CD4-positive, CD25-positive, alpha-beta regulatory T cell (primary cell): ENCODE results near the gene MON1B. TPM values are rescaled to one million over a fixed set of nuclear protein-coding genes. Genes with fewer than 3 reads are reported as not detected.
A peak's percentile ranks its signal among the peaks of the same experiment; 100 is the strongest.
"Not testable (repeated sequence)": the region's sequence is repeated elsewhere in the genome, so short reads cannot be mapped to it uniquely, and the experiment has no call there.

Source experiments
- ATAC-seq, 2 donors: fragments of 150-1000 bp; cut with Tn5 transposase; one replicate each; pipeline ENCODE4 v1.10.0; 2021; ENCODE audit warnings: low read depth in 2 of 2, moderate number of reproducible peaks in 2 of 2, moderate library complexity in 1 of 2
- DNase-seq, 3 donors: peaks; one replicate each; pipeline versions ENCODE4 v3.0.0 to v3.0.0-alpha.2; 2012 to 2022; ENCODE audit warnings: mixed read lengths in 1 of 3
- H3K27ac ChIP-seq: one replicate; pipeline ENCODE4 v1.7.0; 2013; ENCODE audit warnings: mild to moderate bottlenecking, low read length; ENCODE audit not compliant: insufficient read depth, poor library complexity, severe bottlenecking
- H3K27me3 ChIP-seq: one replicate; pipeline ENCODE4 v1.7.0; 2013; ENCODE audit warnings: low read length; ENCODE audit not compliant: control insufficient read depth, insufficient read depth
- H3K36me3 ChIP-seq: one replicate; pipeline ENCODE4 v1.7.0; 2013; ENCODE audit warnings: mild to moderate bottlenecking, low read length, moderate library complexity; ENCODE audit not compliant: control insufficient read depth, insufficient read depth
- H3K4me1 ChIP-seq: 2 replicates; pipeline ENCODE4 v1.7.0; 2013; ENCODE audit warnings: mild to moderate bottlenecking, low read length; ENCODE audit not compliant: insufficient read depth, control insufficient read depth, poor library complexity, severe bottlenecking
- H3K4me3 ChIP-seq: one replicate; pipeline ENCODE4 v1.7.0; 2013; ENCODE audit warnings: low read depth, mild to moderate bottlenecking, low read length, moderate library complexity
- H3K9me3 ChIP-seq, 2 experiments: 1 replicate in 1 of 2; 2 replicates in 1 of 2; pipeline ENCODE4 v1.7.0; 2013; ENCODE audit warnings: low read length in 2 of 2, mild to moderate bottlenecking in 1 of 2, moderate library complexity in 1 of 2; ENCODE audit not compliant: control insufficient read depth in 2 of 2
- H3K27ac Mint-ChIP-seq, 3 donors: one replicate each; pipeline ENCODE4 v1.8.0; 2020 to 2022; ENCODE audit warnings: mild to moderate bottlenecking in 3 of 3, mixed read lengths in 3 of 3, moderate library complexity in 2 of 3
- H3K27me3 Mint-ChIP-seq: one replicate; pipeline ENCODE4 v1.8.0; 2022; ENCODE audit warnings: mild to moderate bottlenecking, mixed read lengths
- H3K36me3 Mint-ChIP-seq: one replicate; pipeline ENCODE4 v1.8.0; 2020; ENCODE audit warnings: mixed read lengths
- H3K4me1 Mint-ChIP-seq, 4 donors: one replicate each; pipeline ENCODE4 v1.8.0; 2020 to 2022; ENCODE audit warnings: mixed read lengths in 4 of 4, mild to moderate bottlenecking in 1 of 4
- H3K4me3 Mint-ChIP-seq, 4 donors: one replicate each; pipeline ENCODE4 v1.8.0; 2020 to 2022; ENCODE audit warnings: mild to moderate bottlenecking in 4 of 4, mixed read lengths in 4 of 4, moderate library complexity in 3 of 4
- H3K9me3 Mint-ChIP-seq, 7 donors: one replicate each; pipeline ENCODE4 v1.8.0; 2020 to 2022; ENCODE audit warnings: mixed read lengths in 7 of 7, mild to moderate bottlenecking in 3 of 7, moderate library complexity in 2 of 7
- polyA plus RNA-seq, 4 donors: library from polyadenylated mRNA; unstranded; fragments of 300-500 nt; fragmentation: Illumina TruSeq; gene quantifications; one replicate each; pipeline ENCODE4 v1.2.3, GENCODE V29; 2021
- total RNA-seq: library from RNA; stranded (reverse); gene quantifications from one replicate; pipeline ENCODE4 v1.2.3, GENCODE V29; 2022

The MON1B gene
- total and polyA plus RNA-seq, 5 donors from 2014 or later = 40.2 to 75.8 (median 47.1) TPM

- no peaks in the 10 kb centered on the region for H3K9me3 Mint-ChIP-seq
- no peak overlapping the region for H3K4me3 Mint-ChIP-seq
- peaks cover 17% of the 10 kb centered on the region for H3K27me3 Mint-ChIP-seq
Observed at GRCh38 chr16:77234611-77235010, 43.6 kb downstream of the MON1B start.

GRCh38 chr16:77236063-77236511, 45.1 kb downstream of the MON1B start:
- Mint-ChIP-seq H3K27me3 (peaks cover 17% of the 10 kb centered on the region), H3K4me1 (peaks cover 3 to 6% (median 4%) of the 10 kb centered on the region in 4 donors), H3K9me3 (peaks cover 0 to 1% (median 0%) of the 10 kb centered on the region in 7 donors), H3K27ac (no peak overlapping the region), H3K4me3 (peak overlapping the region in 3 of 4 donors; percentile 11 to 77 (median 61)), H3K36me3 (no peaks in the 10 kb centered on the region)
- Histone ChIP-seq H3K4me1 (peaks cover 3% of the 10 kb centered on the region), H3K27me3 (peaks cover 3% of the 10 kb centered on the region), H3K4me3 (peak overlapping the region; percentile 43), H3K36me3 (no peaks in the 10 kb centered on the region), H3K9me3 (no peaks in the 10 kb centered on the region), H3K27ac (no peak overlapping the region)
- ATAC-seq = peak; percentile 98 to 99
- peak; percentile 69 to 85 (median 82) for DNase-seq

More at GRCh38 chr16:77234611-77235010, 43.6 kb downstream of the MON1B start:
- Histone ChIP-seq H3K27ac (no peak overlapping the region), H3K27me3 (peaks cover 3% of the 10 kb centered on the region), H3K4me3 (no peak overlapping the region), H3K4me1 (peaks cover 3% of the 10 kb centered on the region), H3K36me3 (no peaks in the 10 kb centered on the region), H3K9me3 (no peaks in the 10 kb centered on the region)
- DNase-seq = no peak
- Mint-ChIP-seq H3K4me1 (peaks cover 3 to 6% (median 4%) of the 10 kb centered on the region in 4 donors), H3K36me3 (no peaks in the 10 kb centered on the region), H3K27ac (no peak overlapping the region)
- no peak for ATAC-seq

- Mint-ChIP-seq H3K4me3 (no peak overlapping the region), H3K4me1 (peaks cover 3 to 6% (median 4%) of the 10 kb centered on the region in 4 donors), H3K36me3 (no peaks in the 10 kb centered on the region), H3K27me3 (peaks cover 17% of the 10 kb centered on the region), H3K9me3 (peaks cover 0 to 2% (median 0%) of the 10 kb centered on the region in 7 donors), H3K27ac (no peak overlapping the region)
- H3K36me3 ChIP-seq = no peaks in the 10 kb centered on the region
- no peaks in the 10 kb centered on the region for H3K27me3 ChIP-seq
- DNase-seq (no peak), ATAC-seq (no peak)
- H3K4me1 ChIP-seq = peaks cover 3% of the 10 kb centered on the region
- H3K9me3 ChIP-seq = no peaks in the 10 kb centered on the region
- no peak overlapping the region for H3K27ac ChIP-seq
- H3K4me3 ChIP-seq = no peak overlapping the region
Observed at GRCh38 chr16:77238593-77238992, 47.6 kb downstream of the MON1B start.

- not testable (repeated sequence) for H3K27ac Mint-ChIP-seq, H3K36me3 Mint-ChIP-seq
Observed at GRCh38 chr16:77242471-77242870, 51.5 kb downstream of the MON1B start.

GRCh38 chr16:77246150-77246549, 55.2 kb downstream of the MON1B start:
- no peaks in the 10 kb centered on the region for H3K36me3 Mint-ChIP-seq
- H3K4me3 Mint-ChIP-seq = no peak overlapping the region
- no peaks in the 10 kb centered on the region for H3K27me3 Mint-ChIP-seq
- Histone ChIP-seq H3K36me3 (no peaks in the 10 kb centered on the region), H3K4me3 (no peak overlapping the region), H3K27ac (no peak overlapping the region), H3K9me3 (no peaks in the 10 kb centered on the region), H3K27me3 (no peaks in the 10 kb centered on the region), H3K4me1 (no peaks in the 10 kb centered on the region)
- ATAC-seq (no peak), DNase-seq (no peak)
- no peaks in the 10 kb centered on the region for H3K9me3 Mint-ChIP-seq
- H3K4me1 Mint-ChIP-seq = no peaks in the 10 kb centered on the region
- no peak overlapping the region for H3K27ac Mint-ChIP-seq

More at GRCh38 chr16:77242471-77242870, 51.5 kb downstream of the MON1B start:
- not testable (repeated sequence) for H3K36me3 ChIP-seq, H3K27me3 ChIP-seq, H3K4me3 Mint-ChIP-seq, H3K4me3 ChIP-seq, H3K27ac ChIP-seq, H3K27me3 Mint-ChIP-seq, H3K9me3 Mint-ChIP-seq, H3K4me1 Mint-ChIP-seq, ATAC-seq, H3K4me1 ChIP-seq, H3K9me3 ChIP-seq, DNase-seq

- Mint-ChIP-seq H3K36me3 (no peaks in the 10 kb centered on the region), H3K4me3 (no peak overlapping the region), H3K27ac (no peak overlapping the region), H3K4me1 (no peaks in the 10 kb centered on the region), H3K9me3 (no peaks in the 10 kb centered on the region), H3K27me3 (no peaks in the 10 kb centered on the region)
- DNase-seq = no peak
- Histone ChIP-seq H3K36me3 (no peaks in the 10 kb centered on the region), H3K4me1 (no peaks in the 10 kb centered on the region), H3K9me3 (no peaks in the 10 kb centered on the region), H3K27me3 (no peaks in the 10 kb centered on the region), H3K4me3 (no peak overlapping the region), H3K27ac (no peak overlapping the region)
- ATAC-seq = no peak
Observed at GRCh38 chr16:77250400-77250799, 59.4 kb downstream of the MON1B start.

Other genes with a start within 250 kb of the MON1B start
- gene SYCE1L, start 8.2 kb downstream of the MON1B start, total RNA-seq = 15.8 TPM
- gene SYCE1L, start 8.2 kb downstream of the MON1B start, polyA plus RNA-seq = 1 to 10 TPM; 1.2 to 7.7 (median 2.6) TPM
- not detected for gene ADAMTS18, start 243.8 kb downstream of the MON1B start, total RNA-seq
- not detected for gene ADAMTS18, start 243.8 kb downstream of the MON1B start, polyA plus RNA-seq